H9 (cell line): ENCODE data around the gene EPC1. TPM values are rescaled to one million over a fixed set of nuclear protein-coding genes. Genes with fewer than 3 reads are reported as not detected.

ENCODE experiments used
- DNase-seq: peaks from one replicate; pipeline ENCODE4 v3.0.0-alpha.2; 2017
- H2AFZ ChIP-seq: one replicate; pipeline ENCODE4 v1.6.1; 2013; ENCODE audit warnings: mild to moderate bottlenecking, low read length, control low read depth, moderate library complexity
- H2AK5ac ChIP-seq: 2 replicates; pipeline ENCODE4 v1.6.1; 2013; ENCODE audit warnings: low read length, control low read depth, mixed read lengths; ENCODE audit not compliant: insufficient read length
- H2BK120ac ChIP-seq: one replicate; pipeline ENCODE4 v1.6.1; 2013; ENCODE audit warnings: low read depth, mild to moderate bottlenecking, low read length, control low read depth, inconsistent platforms; ENCODE audit not compliant: poor library complexity, severe bottlenecking
- H2BK12ac ChIP-seq: 2 replicates; pipeline ENCODE4 v1.6.1; 2013; ENCODE audit warnings: low read length, control low read depth, mixed read lengths, low read depth; ENCODE audit not compliant: insufficient read length
- H2BK15ac ChIP-seq: 2 replicates; pipeline ENCODE4 v1.6.1; 2013; ENCODE audit warnings: low read depth, low read length, control low read depth
- H2BK20ac ChIP-seq: one replicate; pipeline ENCODE4 v1.6.1; 2013; ENCODE audit warnings: low read depth, mild to moderate bottlenecking, low read length, control low read depth, inconsistent platforms; ENCODE audit not compliant: poor library complexity, severe bottlenecking
- H2BK5ac ChIP-seq: 2 replicates; pipeline ENCODE4 v1.6.1; 2013; ENCODE audit warnings: low read length, control low read depth, mixed read lengths; ENCODE audit not compliant: insufficient read length
- H3K14ac ChIP-seq: 2 replicates; pipeline ENCODE4 v1.6.1; 2013; ENCODE audit warnings: low read length, control low read depth; ENCODE audit not compliant: insufficient read depth
- H3K18ac ChIP-seq: 2 replicates; pipeline ENCODE4 v1.6.1; 2013; ENCODE audit warnings: low read depth, mild to moderate bottlenecking, mixed read lengths, low read length, control low read depth; ENCODE audit not compliant: insufficient read length
- H3K23ac ChIP-seq: 2 replicates; pipeline ENCODE4 v1.6.1; 2013; ENCODE audit warnings: low read length, control low read depth, mixed read lengths, low read depth; ENCODE audit not compliant: insufficient read length
- H3K23me2 ChIP-seq: 2 replicates; pipeline ENCODE4 v1.6.1; 2013; ENCODE audit warnings: low read depth, mild to moderate bottlenecking, mixed read lengths, low read length, control low read depth; ENCODE audit not compliant: insufficient read length, poor library complexity, severe bottlenecking
- H3K27ac ChIP-seq: 2 replicates; pipeline ENCODE4 v1.5.1; 2013; ENCODE audit warnings: low read length, control low read depth, mixed read lengths, low read depth; ENCODE audit not compliant: insufficient read length
- H3K27me3 ChIP-seq: 2 replicates; pipeline ENCODE4 v1.6.1; 2013; ENCODE audit warnings: low read length, control low read depth, inconsistent platforms; ENCODE audit not compliant: insufficient read depth
- H3K4ac ChIP-seq: 2 replicates; pipeline ENCODE4 v1.6.1; 2013; ENCODE audit warnings: low read depth, mild to moderate bottlenecking, control low read depth, inconsistent platforms, low read length, moderate library complexity
- H3K4me1 ChIP-seq: 2 replicates; pipeline ENCODE4 v1.6.1; 2013; ENCODE audit warnings: low read length, control low read depth, inconsistent platforms; ENCODE audit not compliant: insufficient read depth
- H3K4me2 ChIP-seq: 2 replicates; pipeline ENCODE4 v1.6.1; 2013; ENCODE audit warnings: low read length, control low read depth, mixed read lengths; ENCODE audit not compliant: insufficient read length, insufficient read depth
- H3K56ac ChIP-seq: 2 replicates; pipeline ENCODE4 v1.6.1; 2013; ENCODE audit warnings: low read depth, mild to moderate bottlenecking, mixed read lengths, low read length, control low read depth; ENCODE audit not compliant: insufficient read length
- H3K79me1 ChIP-seq: 2 replicates; pipeline ENCODE4 v1.6.1; 2013; ENCODE audit warnings: low read depth, mild to moderate bottlenecking, moderate library complexity, low read length, control low read depth, inconsistent platforms; ENCODE audit not compliant: insufficient read depth, poor library complexity, severe bottlenecking
- H3K79me2 ChIP-seq: 2 replicates; pipeline ENCODE4 v1.6.1; 2013; ENCODE audit warnings: low read length, control low read depth, inconsistent platforms; ENCODE audit not compliant: insufficient read depth
- H3K9ac ChIP-seq: 2 replicates; pipeline ENCODE4 v1.6.1; 2013; ENCODE audit warnings: low read length, control low read depth, mixed read lengths; ENCODE audit not compliant: insufficient read length; ENCODE audit errors: extremely low read depth
- H3K9me3 ChIP-seq: one replicate; pipeline ENCODE4 v1.6.1; 2013; ENCODE audit warnings: low read depth, low read length, inconsistent platforms; ENCODE audit not compliant: control insufficient read depth
- H3T11ph ChIP-seq: one replicate; pipeline ENCODE4 v1.6.1; 2013; ENCODE audit warnings: mild to moderate bottlenecking, low read length, control low read depth, inconsistent platforms
- H4K20me1 ChIP-seq: one replicate; pipeline ENCODE4 v1.6.1; 2013; ENCODE audit not compliant: control insufficient read depth, insufficient read length, insufficient read depth
- H4K5ac ChIP-seq: 2 replicates; pipeline ENCODE4 v1.6.1; 2013; ENCODE audit warnings: low read depth, mild to moderate bottlenecking, mixed read lengths, low read length, control low read depth; ENCODE audit not compliant: insufficient read length
- H4K8ac ChIP-seq: replicated peaks from 2 replicates; pipeline ENCODE4 v1.6.1; 2013; ENCODE audit warnings: low read length, control low read depth, mixed read lengths, low read depth; ENCODE audit not compliant: insufficient read length
- H4K91ac ChIP-seq: 2 replicates; pipeline ENCODE4 v1.6.1; 2013; ENCODE audit warnings: low read depth, mild to moderate bottlenecking, moderate library complexity, mixed read lengths, low read length, control low read depth; ENCODE audit not compliant: insufficient read length
- H3K27ac Mint-ChIP-seq, 3 experiments: 2 replicates in 2 of 3; 3 replicates in 1 of 3; pipeline ENCODE4 v1.8.0; 2020 to 2021; ENCODE audit warnings: mixed read lengths in 3 of 3, mild to moderate bottlenecking in 1 of 3, moderate library complexity in 1 of 3
- H3K27me3 Mint-ChIP-seq: 2 replicates; pipeline ENCODE4 v1.8.0; 2021; ENCODE audit warnings: low read depth, mild to moderate bottlenecking, moderate library complexity, mixed read lengths
- H3K36me3 Mint-ChIP-seq, 3 experiments: 2 replicates in 2 of 3; 3 replicates in 1 of 3; pipeline ENCODE4 v1.8.0; 2020 to 2021; ENCODE audit warnings: low read depth in 3 of 3, mixed read lengths in 3 of 3; ENCODE audit not compliant: insufficient read depth in 1 of 3
- H3K4me1 Mint-ChIP-seq, 2 experiments: 2 replicates each; pipeline ENCODE4 v1.8.0; 2020; ENCODE audit warnings: mixed read lengths in 2 of 2
- H3K4me3 Mint-ChIP-seq, 2 experiments: 2 replicates in 1 of 2; 3 replicates in 1 of 2; pipeline ENCODE4 v1.8.0; 2020 to 2021; ENCODE audit warnings: mild to moderate bottlenecking in 2 of 2, mixed read lengths in 2 of 2, moderate library complexity in 1 of 2
- H3K9me3 Mint-ChIP-seq, 2 experiments: 2 replicates in 1 of 2; 3 replicates in 1 of 2; pipeline ENCODE4 v1.8.0; 2020; ENCODE audit warnings: mild to moderate bottlenecking in 2 of 2, mixed read lengths in 2 of 2, moderate library complexity in 1 of 2
- WGBS: extraction: QIAGEN DNeasy Blood & Tissue Kit; methylation state at CpG from one replicate; pipeline ENCODE4 v1.1.7; 2013; ENCODE audit warnings: missing lambda C conversion rate, low lambda C conversion rate, mixed read lengths; ENCODE audit not compliant: insufficient read length; ENCODE audit errors: extremely low coverage; 5-methylcytosine and 5-hydroxymethylcytosine counted together
- total RNA-seq: library from RNA; stranded (reverse); gene quantifications from 2 replicates; pipeline ENCODE4 v1.2.1, GENCODE V29; 2021
- TF ChIP-seq, protein P1 (sequence below): fragments of 200-600 bp; sonication (generic); conservative IDR thresholded peaks from 3 replicates; pipeline ENCODE4 v1.8.0; 2021; ENCODE audit warnings: antibody characterized with exemption, mild to moderate bottlenecking

Gene EPC1
- total RNA-seq, 1 experiment from 2014 or later, result 32.5 TPM

DNA sequence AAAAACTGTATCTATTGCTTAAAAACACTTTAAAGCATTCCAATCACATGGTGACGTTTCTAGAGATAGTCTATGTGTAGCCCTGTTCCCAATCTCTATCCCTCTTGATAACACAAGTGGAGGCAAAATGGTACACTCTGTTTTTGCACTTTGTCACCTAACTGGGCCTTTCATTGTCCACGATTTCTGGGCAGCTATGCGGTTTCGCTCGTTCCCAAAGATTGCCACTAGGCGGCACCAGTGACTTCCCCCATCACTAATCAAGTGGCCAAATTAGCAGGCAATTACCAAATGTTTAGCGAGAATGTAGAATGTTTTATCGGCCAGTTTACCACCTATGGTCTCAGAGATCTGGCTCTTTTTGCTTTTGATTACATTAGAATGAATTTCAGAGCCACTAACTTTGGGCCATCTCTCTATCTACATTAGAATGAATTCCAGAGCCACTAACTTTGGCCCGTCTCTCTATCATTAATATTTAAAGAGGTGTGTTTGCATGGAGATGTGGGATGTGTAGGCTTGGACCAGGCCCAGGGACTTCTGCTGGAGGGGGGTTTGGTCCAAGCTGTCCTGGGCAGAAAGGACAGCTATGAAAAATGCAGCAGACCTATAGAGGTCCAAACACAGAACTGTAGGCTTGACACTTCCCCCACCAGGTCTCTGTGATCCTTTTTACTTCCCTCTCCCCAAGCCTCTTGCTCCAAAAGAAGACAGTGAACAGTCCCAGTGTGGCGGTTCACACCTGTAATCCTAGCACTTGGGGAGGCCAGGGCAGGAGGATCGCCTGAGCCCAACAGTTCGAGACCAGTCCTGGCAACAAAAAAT lies 90.1 kb downstream of the EPC1 start:
- Histone ChIP-seq H3K27me3 (no peaks in the 10 kb centered on the region), H3K23me2 (no peaks in the 10 kb centered on the region), H4K8ac (no peak overlapping the region), H2BK15ac (no peak overlapping the region), H3K27ac (no peak overlapping the region), H3K9me3 (no peaks in the 10 kb centered on the region), H3K4ac (no peak overlapping the region), H3K4me2 (no peak overlapping the region), H4K91ac (no peak overlapping the region), H2BK20ac (no peak overlapping the region), H3K23ac (no peak overlapping the region), H3K79me2 (no peaks in the 10 kb centered on the region), H3K14ac (no peak overlapping the region), H2BK120ac (no peak overlapping the region), H3K18ac (no peak overlapping the region), H4K20me1 (no peaks in the 10 kb centered on the region), H4K5ac (no peak overlapping the region), H2AK5ac (no peak overlapping the region), H3T11ph (no peak overlapping the region), H3K9ac (no peak overlapping the region), H3K4me1 (no peaks in the 10 kb centered on the region; the same call in 1 of the 2 replicates), H2AFZ (no peak overlapping the region), H2BK5ac (no peak overlapping the region), H3K56ac (no peak overlapping the region), H2BK12ac (no peak overlapping the region), H3K79me1 (no peaks in the 10 kb centered on the region)
- peaks cover 0 to 3% of the 10 kb centered on the region in 2 experiments; a peak in 1 of 5 replicates for H3K9me3 Mint-ChIP-seq
- WGBS, result no CpG with 5 or more reads among the region's 12 CpGs
- H3K27ac Mint-ChIP-seq, result no peak overlapping the region
- peak; percentile 65 for DNase-seq
- H3K27me3 Mint-ChIP-seq, result no peaks in the 10 kb centered on the region
- H3K4me3 Mint-ChIP-seq, result no peak overlapping the region
- no peaks in the 10 kb centered on the region; a peak in 1 of 7 replicates for H3K36me3 Mint-ChIP-seq
- H3K4me1 Mint-ChIP-seq, result peaks cover 16 to 20% of the 10 kb centered on the region in 2 experiments
- TF ChIP-seq, protein P1, sequence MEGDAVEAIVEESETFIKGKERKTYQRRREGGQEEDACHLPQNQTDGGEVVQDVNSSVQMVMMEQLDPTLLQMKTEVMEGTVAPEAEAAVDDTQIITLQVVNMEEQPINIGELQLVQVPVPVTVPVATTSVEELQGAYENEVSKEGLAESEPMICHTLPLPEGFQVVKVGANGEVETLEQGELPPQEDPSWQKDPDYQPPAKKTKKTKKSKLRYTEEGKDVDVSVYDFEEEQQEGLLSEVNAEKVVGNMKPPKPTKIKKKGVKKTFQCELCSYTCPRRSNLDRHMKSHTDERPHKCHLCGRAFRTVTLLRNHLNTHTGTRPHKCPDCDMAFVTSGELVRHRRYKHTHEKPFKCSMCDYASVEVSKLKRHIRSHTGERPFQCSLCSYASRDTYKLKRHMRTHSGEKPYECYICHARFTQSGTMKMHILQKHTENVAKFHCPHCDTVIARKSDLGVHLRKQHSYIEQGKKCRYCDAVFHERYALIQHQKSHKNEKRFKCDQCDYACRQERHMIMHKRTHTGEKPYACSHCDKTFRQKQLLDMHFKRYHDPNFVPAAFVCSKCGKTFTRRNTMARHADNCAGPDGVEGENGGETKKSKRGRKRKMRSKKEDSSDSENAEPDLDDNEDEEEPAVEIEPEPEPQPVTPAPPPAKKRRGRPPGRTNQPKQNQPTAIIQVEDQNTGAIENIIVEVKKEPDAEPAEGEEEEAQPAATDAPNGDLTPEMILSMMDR, result peak; percentile 90
